Liver (tissue), 9 donors: Measurements from ENCODE around the gene RPS6KB1. TPM values are rescaled to one million over a fixed set of nuclear protein-coding genes. Genes with fewer than 3 reads are reported as not detected.
"Not testable (repeated sequence)": the region's sequence is repeated elsewhere in the genome, so short reads cannot be mapped to it uniquely, and the experiment has no call there.

Experiments used
- DNase-seq: peaks from one replicate; pipeline ENCODE4 v3.0.0-alpha.2; 2017; ENCODE audit warnings: low spot score
- H3K27ac ChIP-seq, 2 donors: one replicate each; pipeline ENCODE4 v1.7.0; 2013; ENCODE audit warnings: inconsistent platforms in 2 of 2, low read length in 2 of 2, control low read depth in 1 of 2, low read depth in 1 of 2, mild to moderate bottlenecking in 1 of 2
- H3K27me3 ChIP-seq, 4 donors: one replicate each; pipeline versions ENCODE4 v1.6.1 to v1.7.0; 2013; ENCODE audit warnings: low read length in 3 of 4, inconsistent platforms in 1 of 4, mild to moderate bottlenecking in 1 of 4, moderate library complexity in 1 of 4; ENCODE audit not compliant: control insufficient read depth in 4 of 4, insufficient read depth in 4 of 4
- H3K36me3 ChIP-seq, 4 donors: one replicate each; pipeline versions ENCODE4 v1.6.1 to v1.7.0; 2013; ENCODE audit warnings: low read length in 3 of 4, mild to moderate bottlenecking in 3 of 4, low read depth in 1 of 4, moderate library complexity in 1 of 4; ENCODE audit not compliant: control insufficient read depth in 4 of 4, insufficient read depth in 3 of 4
- H3K4me1 ChIP-seq, 4 donors: one replicate each; pipeline versions ENCODE4 v1.6.1 to v1.7.0; 2013; ENCODE audit warnings: low read length in 3 of 4, mild to moderate bottlenecking in 3 of 4, moderate library complexity in 1 of 4; ENCODE audit not compliant: control insufficient read depth in 4 of 4, insufficient read depth in 4 of 4
- H3K4me3 ChIP-seq, 3 donors: one replicate each; pipeline versions ENCODE4 v1.6.1 to v1.7.0; 2013; ENCODE audit warnings: low read length in 3 of 3, control low read depth in 1 of 3, low read depth in 1 of 3, mild to moderate bottlenecking in 1 of 3
- H3K9ac ChIP-seq, 2 donors: one replicate each; pipeline ENCODE4 v1.7.0; 2013; ENCODE audit warnings: low read length in 2 of 2, mild to moderate bottlenecking in 2 of 2, moderate library complexity in 2 of 2, control low read depth in 1 of 2, low read depth in 1 of 2
- H3K9me3 ChIP-seq, 4 donors: one replicate each; pipeline versions ENCODE4 v1.6.1 to v1.7.0; 2013; ENCODE audit warnings: low read length in 3 of 4; ENCODE audit not compliant: control insufficient read depth in 4 of 4
- EGR1 ChIP-seq, 2 donors: IDR thresholded peaks; 2 replicates each; pipeline ENCODE4 v1.6.1; 2016 to 2018; ENCODE audit warnings: antibody characterized with exemption in 2 of 2, low read depth in 2 of 2
- FOXA1 ChIP-seq: IDR thresholded peaks from 2 replicates; pipeline ENCODE4 v1.6.1; 2016; ENCODE audit warnings: antibody characterized with exemption
- FOXA2 ChIP-seq: IDR thresholded peaks from 2 replicates; pipeline ENCODE4 v1.6.1; 2016; ENCODE audit warnings: antibody characterized with exemption
- HNF4A ChIP-seq, 2 donors: conservative IDR thresholded peaks; 2 replicates each; pipeline ENCODE4 v1.6.1; 2016; ENCODE audit warnings: antibody characterized with exemption in 2 of 2, mild to moderate bottlenecking in 2 of 2
- HNF4G ChIP-seq: IDR thresholded peaks from 2 replicates; pipeline ENCODE4 v1.6.1; 2016; ENCODE audit warnings: antibody characterized with exemption
- JUND ChIP-seq, 2 donors: IDR thresholded peaks; 2 replicates each; pipeline ENCODE4 v1.6.1; 2016; ENCODE audit warnings: antibody characterized with exemption in 2 of 2
- NR2F2 ChIP-seq: IDR thresholded peaks from 2 replicates; pipeline ENCODE4 v1.6.1; 2016; ENCODE audit warnings: antibody characterized with exemption
- RAD21 ChIP-seq, 2 donors: IDR thresholded peaks; 2 replicates each; pipeline ENCODE4 v1.6.1; 2016; ENCODE audit warnings: antibody characterized with exemption in 2 of 2, mild to moderate bottlenecking in 2 of 2
- RXRA ChIP-seq, 2 donors: IDR thresholded peaks; 2 replicates each; pipeline ENCODE4 v1.6.1; 2017 to 2018; ENCODE audit warnings: antibody characterized with exemption in 2 of 2, mild to moderate bottlenecking in 1 of 2
- SP1 ChIP-seq: IDR thresholded peaks from 2 replicates; pipeline ENCODE4 v1.6.1; 2018; ENCODE audit warnings: antibody characterized with exemption, mild to moderate bottlenecking
- TAF1 ChIP-seq: conservative IDR thresholded peaks from 2 replicates; pipeline ENCODE4 v1.6.1; 2016; ENCODE audit warnings: antibody characterized with exemption, mild to moderate bottlenecking
- YY1 ChIP-seq: IDR thresholded peaks from 2 replicates; pipeline ENCODE4 v1.6.1; 2016; ENCODE audit warnings: antibody characterized with exemption, mild to moderate bottlenecking
- WGBS: extraction: QIAGEN DNeasy Blood & Tissue Kit; methylation state at CpG from one replicate; pipeline ENCODE4 v1.1.7; 2013; 5-methylcytosine and 5-hydroxymethylcytosine counted together
- polyA plus RNA-seq, 2 donors: library from polyadenylated mRNA; stranded (reverse) in 1 of 2; unstranded in 1 of 2; fragments of 200-250 nt in 1 of 2; fragments of >200 nt in 1 of 2; fragmentation: Nextera tagmentation in 1 of 2; extraction: Ambion mirVana in 1 of 2; gene quantifications; one replicate each; pipeline versions ENCODE4 v1.2.1 to v1.2.3, GENCODE V29; 2013 to 2015
- total RNA-seq, 2 donors: library from RNA; depleted of rRNA; stranded (reverse); fragments of >200 nt; gene quantifications; one replicate each; pipeline ENCODE4 v1.2.3, GENCODE V29; 2014
- TF ChIP-seq, protein P1 (sequence below): IDR thresholded peaks from 2 replicates; pipeline ENCODE4 v1.6.1; 2016; ENCODE audit warnings: antibody characterized with exemption
- TF ChIP-seq, protein P2 (sequence below): IDR thresholded peaks from 2 replicates; pipeline ENCODE4 v1.6.1; 2016; ENCODE audit warnings: antibody characterized with exemption
- TF ChIP-seq, protein P3 (sequence below): fragments of 150-350 bp; IDR thresholded peaks from 2 replicates; pipeline ENCODE4 v1.5.1; 2017; ENCODE audit warnings: improper control_type of control experiment, low read depth, low read length; ENCODE audit not compliant: missing input control
- TF ChIP-seq, protein P4 (sequence below): IDR thresholded peaks from 2 replicates; pipeline ENCODE4 v1.6.1; 2016; ENCODE audit warnings: antibody characterized with exemption, mild to moderate bottlenecking
- donor health status: healthy.
- donor health status: healthy.
- donor health status: healthy.
- donor health status: healthy.
- donor health status: healthy.

Gene RPS6KB1
- total and polyA plus RNA-seq, 4 donors: 5.6 to 22.1 (median 15.3) TPM

DNA sequence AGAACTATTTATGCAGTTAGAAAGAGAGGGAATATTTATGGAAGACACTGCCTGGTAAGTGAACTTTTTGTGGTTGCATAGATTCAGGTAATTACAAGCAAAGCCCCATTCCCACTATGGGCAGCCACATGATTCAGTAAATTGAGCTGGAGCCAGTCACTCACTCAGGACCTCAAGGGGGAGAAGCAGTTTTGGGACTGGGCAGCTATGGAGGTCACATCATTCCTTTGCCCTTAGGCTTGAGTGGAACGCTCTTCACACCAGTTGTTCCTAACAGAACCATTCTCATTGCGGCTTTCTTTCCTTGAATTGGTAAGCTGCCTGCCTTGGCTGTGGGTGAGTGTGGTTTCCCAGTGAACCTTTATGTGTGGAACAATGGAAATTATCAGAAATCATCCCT lies 37.2 kb downstream of the RPS6KB1 start:
- H3K9ac ChIP-seq, H3K27me3 ChIP-seq, H3K4me3 ChIP-seq, H3K27ac ChIP-seq, H3K4me1 ChIP-seq, DNase-seq, H3K9me3 ChIP-seq: not testable (repeated sequence)
- 97% methylated on average over 2 of the region's 2 CpGs for WGBS
- peaks cover 2 to 58% (median 40%) of the 10 kb centered on the region in 4 donors for H3K36me3 ChIP-seq

DNA sequence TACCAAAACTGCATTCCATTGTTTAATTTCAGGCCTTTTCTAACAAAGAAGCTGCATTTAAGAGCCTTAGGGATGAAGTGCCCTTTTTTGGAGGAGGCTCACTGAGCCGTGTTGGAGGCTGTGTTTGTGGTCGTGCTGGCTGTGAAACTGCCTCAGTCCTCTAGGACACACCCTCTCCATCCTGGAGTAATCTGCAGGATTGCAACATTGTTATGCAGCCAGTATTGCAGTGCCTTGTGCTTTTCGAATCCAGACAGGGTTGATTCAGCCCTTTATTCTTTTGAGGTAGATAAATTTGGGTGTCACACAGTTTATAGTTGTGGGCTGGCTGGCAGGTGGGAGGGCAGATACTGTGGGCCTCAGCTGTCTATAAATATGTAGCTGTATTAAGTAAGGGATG lies 37.8 kb downstream of the RPS6KB1 start:
- not testable (repeated sequence) for H3K27me3 ChIP-seq, H3K27ac ChIP-seq, H3K9me3 ChIP-seq, H3K4me3 ChIP-seq, DNase-seq, H3K9ac ChIP-seq, H3K4me1 ChIP-seq
- 57% methylated on average over 3 of the region's 3 CpGs for WGBS
- H3K36me3 ChIP-seq: peaks cover 2 to 62% (median 42%) of the 10 kb centered on the region in 4 donors

DNA sequence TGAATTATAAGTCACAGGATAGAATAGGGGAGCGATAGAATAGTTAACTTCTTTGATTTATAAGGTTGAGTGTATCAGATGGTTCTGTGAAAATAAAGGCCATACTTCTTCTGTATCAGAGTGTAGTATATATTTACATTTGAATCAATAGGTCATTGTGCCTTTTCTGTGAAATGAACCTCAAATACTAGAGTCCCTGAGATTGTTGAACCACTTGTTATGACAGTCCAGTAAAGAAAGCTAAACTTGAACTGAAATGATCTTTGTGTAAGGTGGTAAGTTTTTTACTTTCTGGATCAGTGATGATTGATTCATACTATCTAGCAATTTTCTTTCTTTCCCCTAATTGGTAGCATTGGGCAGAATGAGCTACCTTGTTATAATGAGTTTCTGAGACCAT lies 40.4 kb downstream of the RPS6KB1 start:
- WGBS: 99% methylated on average over 1 of the region's 1 CpG
- DNase-seq, H3K9me3 ChIP-seq, H3K4me3 ChIP-seq, H3K27me3 ChIP-seq, H3K9ac ChIP-seq, H3K4me1 ChIP-seq, H3K27ac ChIP-seq: not testable (repeated sequence)
- peaks cover 6 to 66% (median 50%) of the 10 kb centered on the region in 4 donors for H3K36me3 ChIP-seq

DNA sequence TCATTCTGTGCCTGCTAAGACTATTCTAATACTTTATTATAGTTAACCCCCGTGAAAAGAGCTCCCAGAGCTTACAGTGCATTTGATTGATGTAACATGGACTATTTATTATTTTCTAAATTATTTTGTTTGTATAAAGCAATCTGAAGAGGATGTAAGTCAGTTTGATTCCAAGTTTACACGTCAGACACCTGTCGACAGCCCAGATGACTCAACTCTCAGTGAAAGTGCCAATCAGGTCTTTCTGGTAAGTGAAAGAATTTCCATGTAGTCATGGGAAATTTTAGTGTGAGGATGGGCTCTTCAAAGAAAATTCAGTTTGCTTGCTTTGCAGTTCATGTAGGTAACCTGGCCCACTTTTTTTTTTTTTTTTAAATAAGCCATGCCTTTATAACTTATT lies 47.8 kb downstream of the RPS6KB1 start:
- H3K27ac ChIP-seq, DNase-seq, H3K9ac ChIP-seq, H3K9me3 ChIP-seq, H3K4me3 ChIP-seq, H3K4me1 ChIP-seq, H3K27me3 ChIP-seq: not testable (repeated sequence)
- peaks cover 11 to 38% (median 31%) of the 10 kb centered on the region in 4 donors for H3K36me3 ChIP-seq
- 89% methylated on average over 3 of the region's 3 CpGs for WGBS

DNA sequence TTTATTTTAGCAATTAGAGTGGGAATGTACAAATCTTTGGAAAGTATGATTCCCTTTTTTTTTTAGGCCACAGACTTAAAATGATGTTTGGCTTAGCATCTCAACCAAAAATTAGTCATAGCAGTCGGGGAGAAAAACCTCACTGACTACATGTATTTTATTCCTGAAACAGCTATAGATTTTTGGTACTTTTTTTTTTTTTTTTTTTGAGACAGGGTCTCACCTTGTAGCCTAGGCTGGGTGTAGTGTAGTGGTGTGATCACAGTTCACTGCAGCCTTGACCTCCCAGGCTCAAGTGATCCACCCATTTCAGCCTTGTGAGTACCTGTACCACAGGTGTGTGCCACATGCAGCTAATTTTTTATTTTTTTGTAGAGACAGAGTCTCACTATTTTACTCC lies 48.2 kb downstream of the RPS6KB1 start:
- no peak for DNase-seq
- Histone ChIP-seq H3K36me3 (peaks cover 8 to 38% (median 31%) of the 10 kb centered on the region in 4 donors), H3K4me3 (no peak overlapping the region), H3K27ac (no peak overlapping the region), H3K9me3 (no peaks in the 10 kb centered on the region), H3K9ac (no peak overlapping the region), H3K4me1 (no peaks in the 10 kb centered on the region), H3K27me3 (no peaks in the 10 kb centered on the region)
- 95% methylated on average over 1 of the region's 1 CpG for WGBS
- TF ChIP-seq TAF1: no peak
- TF ChIP-seq FOXA1: no peak
- no peak for TF ChIP-seq RXRA (IDR thresholded peaks at IDR 0.05)
- TF ChIP-seq HNF4G: no peak
- TF ChIP-seq JUND (IDR thresholded peaks at IDR 0.05): no peak
- TF ChIP-seq, protein P1, sequence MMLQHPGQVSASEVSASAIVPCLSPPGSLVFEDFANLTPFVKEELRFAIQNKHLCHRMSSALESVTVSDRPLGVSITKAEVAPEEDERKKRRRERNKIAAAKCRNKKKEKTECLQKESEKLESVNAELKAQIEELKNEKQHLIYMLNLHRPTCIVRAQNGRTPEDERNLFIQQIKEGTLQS: no peak
- TF ChIP-seq, protein P2, sequence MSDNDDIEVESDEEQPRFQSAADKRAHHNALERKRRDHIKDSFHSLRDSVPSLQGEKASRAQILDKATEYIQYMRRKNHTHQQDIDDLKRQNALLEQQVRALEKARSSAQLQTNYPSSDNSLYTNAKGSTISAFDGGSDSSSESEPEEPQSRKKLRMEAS: no peak
- TF ChIP-seq RAD21 (IDR thresholded peaks at IDR 0.05): no peak
- no peak for TF ChIP-seq EGR1 (IDR thresholded peaks at IDR 0.05; ENCODE audit: low read depth in 2 of 2)
- TF ChIP-seq, protein P3, sequence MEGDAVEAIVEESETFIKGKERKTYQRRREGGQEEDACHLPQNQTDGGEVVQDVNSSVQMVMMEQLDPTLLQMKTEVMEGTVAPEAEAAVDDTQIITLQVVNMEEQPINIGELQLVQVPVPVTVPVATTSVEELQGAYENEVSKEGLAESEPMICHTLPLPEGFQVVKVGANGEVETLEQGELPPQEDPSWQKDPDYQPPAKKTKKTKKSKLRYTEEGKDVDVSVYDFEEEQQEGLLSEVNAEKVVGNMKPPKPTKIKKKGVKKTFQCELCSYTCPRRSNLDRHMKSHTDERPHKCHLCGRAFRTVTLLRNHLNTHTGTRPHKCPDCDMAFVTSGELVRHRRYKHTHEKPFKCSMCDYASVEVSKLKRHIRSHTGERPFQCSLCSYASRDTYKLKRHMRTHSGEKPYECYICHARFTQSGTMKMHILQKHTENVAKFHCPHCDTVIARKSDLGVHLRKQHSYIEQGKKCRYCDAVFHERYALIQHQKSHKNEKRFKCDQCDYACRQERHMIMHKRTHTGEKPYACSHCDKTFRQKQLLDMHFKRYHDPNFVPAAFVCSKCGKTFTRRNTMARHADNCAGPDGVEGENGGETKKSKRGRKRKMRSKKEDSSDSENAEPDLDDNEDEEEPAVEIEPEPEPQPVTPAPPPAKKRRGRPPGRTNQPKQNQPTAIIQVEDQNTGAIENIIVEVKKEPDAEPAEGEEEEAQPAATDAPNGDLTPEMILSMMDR: no peak
- no peak for TF ChIP-seq SP1
- no peak for TF ChIP-seq YY1
- TF ChIP-seq HNF4A (conservative IDR thresholded peaks at IDR 0.05): no peak
- TF ChIP-seq, protein P4, sequence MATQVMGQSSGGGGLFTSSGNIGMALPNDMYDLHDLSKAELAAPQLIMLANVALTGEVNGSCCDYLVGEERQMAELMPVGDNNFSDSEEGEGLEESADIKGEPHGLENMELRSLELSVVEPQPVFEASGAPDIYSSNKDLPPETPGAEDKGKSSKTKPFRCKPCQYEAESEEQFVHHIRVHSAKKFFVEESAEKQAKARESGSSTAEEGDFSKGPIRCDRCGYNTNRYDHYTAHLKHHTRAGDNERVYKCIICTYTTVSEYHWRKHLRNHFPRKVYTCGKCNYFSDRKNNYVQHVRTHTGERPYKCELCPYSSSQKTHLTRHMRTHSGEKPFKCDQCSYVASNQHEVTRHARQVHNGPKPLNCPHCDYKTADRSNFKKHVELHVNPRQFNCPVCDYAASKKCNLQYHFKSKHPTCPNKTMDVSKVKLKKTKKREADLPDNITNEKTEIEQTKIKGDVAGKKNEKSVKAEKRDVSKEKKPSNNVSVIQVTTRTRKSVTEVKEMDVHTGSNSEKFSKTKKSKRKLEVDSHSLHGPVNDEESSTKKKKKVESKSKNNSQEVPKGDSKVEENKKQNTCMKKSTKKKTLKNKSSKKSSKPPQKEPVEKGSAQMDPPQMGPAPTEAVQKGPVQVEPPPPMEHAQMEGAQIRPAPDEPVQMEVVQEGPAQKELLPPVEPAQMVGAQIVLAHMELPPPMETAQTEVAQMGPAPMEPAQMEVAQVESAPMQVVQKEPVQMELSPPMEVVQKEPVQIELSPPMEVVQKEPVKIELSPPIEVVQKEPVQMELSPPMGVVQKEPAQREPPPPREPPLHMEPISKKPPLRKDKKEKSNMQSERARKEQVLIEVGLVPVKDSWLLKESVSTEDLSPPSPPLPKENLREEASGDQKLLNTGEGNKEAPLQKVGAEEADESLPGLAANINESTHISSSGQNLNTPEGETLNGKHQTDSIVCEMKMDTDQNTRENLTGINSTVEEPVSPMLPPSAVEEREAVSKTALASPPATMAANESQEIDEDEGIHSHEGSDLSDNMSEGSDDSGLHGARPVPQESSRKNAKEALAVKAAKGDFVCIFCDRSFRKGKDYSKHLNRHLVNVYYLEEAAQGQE: no peak
- no peak for TF ChIP-seq FOXA2
- TF ChIP-seq NR2F2: no peak
